Activated CD8-positive, alpha-beta T cell treated with anti-CD3 and anti-CD28 coated beads for 36 hours (primary cell): ENCODE measurements around the gene CDS2. TPM values are rescaled to one million over a fixed set of nuclear protein-coding genes. Genes with fewer than 3 reads are reported as not detected.
A peak's percentile ranks its signal among the peaks of the same experiment; 100 is the strongest.

Source experiments
- ATAC-seq: fragments of 200-7000 bp; cut with Tn5 transposase; one replicate; pipeline ENCODE4 v1.10.0; 2021; ENCODE audit warnings: mild to moderate bottlenecking, moderate library complexity
- CTCF ChIA-PET: fragments of 350-600 bp; sonication (Branson Sonifier 250); formaldehyde crosslinking; loops from one replicate; lab custom pipeline; 2021; ENCODE audit warnings: antibody characterized with exemption; lab: Charles Lee
- POLR2A ChIA-PET: fragments of 350-600 bp; sonication (Branson Sonifier 250); formaldehyde crosslinking; loops from one replicate; lab custom pipeline; 2021; ENCODE audit warnings: antibody characterized with exemption; lab: Charles Lee
- DNase-seq: peaks from one replicate; pipeline ENCODE4 v3.0.0-alpha.2; 2020
- H3K27ac Mint-ChIP-seq: one replicate; pipeline ENCODE4 v1.8.0; 2021; ENCODE audit warnings: mild to moderate bottlenecking, mixed read lengths
- H3K27me3 Mint-ChIP-seq: one replicate; pipeline ENCODE4 v1.8.0; 2021; ENCODE audit warnings: mixed read lengths
- H3K36me3 Mint-ChIP-seq: one replicate; pipeline ENCODE4 v1.8.0; 2021; ENCODE audit warnings: low read depth, mixed read lengths
- H3K4me1 Mint-ChIP-seq: one replicate; pipeline ENCODE4 v1.8.0; 2021; ENCODE audit warnings: low read depth, mixed read lengths
- H3K4me3 Mint-ChIP-seq: one replicate; pipeline ENCODE4 v1.8.0; 2021; ENCODE audit warnings: mild to moderate bottlenecking, moderate library complexity, mixed read lengths
- H3K9me3 Mint-ChIP-seq: one replicate; pipeline ENCODE4 v1.8.0; 2021; ENCODE audit warnings: mixed read lengths
- intact Hi-C: fragments of 100-400 bp; cut with micrococcal nuclease; formaldehyde crosslinking; loops from one replicate; pipeline ENCODE4 v1.10.0; 2022
- total RNA-seq, 2 experiments: library from RNA; stranded (reverse); gene quantifications; one replicate each; pipeline ENCODE4 v1.2.3, GENCODE V29; 2021
- TF ChIP-seq, protein P1 (sequence below): fragments of 200-600 bp; IDR thresholded peaks from one replicate; pipeline ENCODE4 v1.8.0; 2022; ENCODE audit warnings: antibody characterized with exemption, mild to moderate bottlenecking

Gene CDS2
- total RNA-seq, 2 experiments from 2014 or later, result 30.2 to 34.7 TPM

DNA sequence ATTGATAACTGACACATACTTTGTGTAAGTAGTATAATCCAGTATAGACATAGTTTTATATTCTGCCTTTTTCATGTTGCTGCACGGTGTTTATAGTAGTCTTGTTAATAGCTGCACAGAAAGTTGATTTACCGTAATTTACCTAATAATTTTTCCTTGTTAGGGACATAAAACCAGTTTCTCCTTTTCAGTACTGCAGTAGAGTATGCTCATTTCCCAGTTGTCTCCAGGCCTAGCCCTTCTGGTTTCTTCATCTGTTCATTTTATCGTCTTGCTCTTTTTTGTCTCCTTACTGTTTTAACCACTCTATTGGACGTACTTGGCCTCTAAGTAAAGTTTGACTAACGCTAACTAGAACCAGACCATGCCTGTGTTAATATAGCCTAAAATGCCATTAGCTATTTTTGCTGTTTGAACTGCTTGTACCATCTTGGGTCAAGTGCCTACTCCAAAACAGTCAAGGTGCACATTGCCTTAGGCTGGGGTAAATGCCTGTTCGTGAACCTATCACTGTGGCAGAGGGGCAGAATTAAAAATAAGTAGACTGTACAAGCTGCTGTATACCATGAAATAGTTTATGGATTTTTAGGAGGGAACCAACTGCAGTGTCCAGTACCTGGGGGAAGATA lies 34.8 kb downstream of the CDS2 start:
- no peaks in the 10 kb centered on the region for H3K27me3 Mint-ChIP-seq
- H3K27ac Mint-ChIP-seq, result no peak overlapping the region
- peaks cover 49% of the 10 kb centered on the region for H3K4me1 Mint-ChIP-seq
- no peaks in the 10 kb centered on the region for H3K9me3 Mint-ChIP-seq
- peaks cover 2% of the 10 kb centered on the region for H3K36me3 Mint-ChIP-seq
- no peak overlapping the region for H3K4me3 Mint-ChIP-seq
- TF ChIP-seq, protein P1, sequence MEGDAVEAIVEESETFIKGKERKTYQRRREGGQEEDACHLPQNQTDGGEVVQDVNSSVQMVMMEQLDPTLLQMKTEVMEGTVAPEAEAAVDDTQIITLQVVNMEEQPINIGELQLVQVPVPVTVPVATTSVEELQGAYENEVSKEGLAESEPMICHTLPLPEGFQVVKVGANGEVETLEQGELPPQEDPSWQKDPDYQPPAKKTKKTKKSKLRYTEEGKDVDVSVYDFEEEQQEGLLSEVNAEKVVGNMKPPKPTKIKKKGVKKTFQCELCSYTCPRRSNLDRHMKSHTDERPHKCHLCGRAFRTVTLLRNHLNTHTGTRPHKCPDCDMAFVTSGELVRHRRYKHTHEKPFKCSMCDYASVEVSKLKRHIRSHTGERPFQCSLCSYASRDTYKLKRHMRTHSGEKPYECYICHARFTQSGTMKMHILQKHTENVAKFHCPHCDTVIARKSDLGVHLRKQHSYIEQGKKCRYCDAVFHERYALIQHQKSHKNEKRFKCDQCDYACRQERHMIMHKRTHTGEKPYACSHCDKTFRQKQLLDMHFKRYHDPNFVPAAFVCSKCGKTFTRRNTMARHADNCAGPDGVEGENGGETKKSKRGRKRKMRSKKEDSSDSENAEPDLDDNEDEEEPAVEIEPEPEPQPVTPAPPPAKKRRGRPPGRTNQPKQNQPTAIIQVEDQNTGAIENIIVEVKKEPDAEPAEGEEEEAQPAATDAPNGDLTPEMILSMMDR, result no peak
- ChIA-PET POLR2A (no interaction called here), CTCF (interaction anchor here (1.0 kb wide), 1 partner anchor 31 kb away, joined by 4 read pairs; no protein-coding TSS in a partner anchor)
- intact Hi-C loops, result no loop called here
- no peak for DNase-seq
- ATAC-seq, result no peak

- no peak overlapping the region for H3K27ac Mint-ChIP-seq
- CTCF ChIA-PET, result interaction anchor here (1.9 to 2.2 kb wide), 2 partner anchors 27 to 40 kb away, joined by 5 read pairs; no protein-coding TSS in a partner anchor
These were observed 38.1 kb downstream of the CDS2 start for GRCh38 chr20:5164645-5165625.

GRCh38 chr20:5168651-5169396 lies 42.0 kb downstream of the CDS2 start:
- Mint-ChIP-seq H3K4me3 (no peak overlapping the region), H3K36me3 (no peaks in the 10 kb centered on the region), H3K9me3 (no peaks in the 10 kb centered on the region), H3K27me3 (no peaks in the 10 kb centered on the region), H3K27ac (peak overlapping the region; percentile 76), H3K4me1 (peaks cover 64% of the 10 kb centered on the region)
- DNase-seq, result no peak
- intact Hi-C loops, result no loop called here
- CTCF ChIA-PET, result interaction anchor here (0.6 to 2.5 kb wide), 7 partner anchors 10 to 280 kb away, joined by 3 to 10 read pairs (median 3); no protein-coding TSS in a partner anchor
- POLR2A ChIA-PET, result interaction anchor here (1.0 to 1.2 kb wide), 4 partner anchors 11 to 50 kb away, joined by 3 to 6 read pairs (median 4); partner anchors contain the start of genes CDS2 and PCNA
- TF ChIP-seq, protein P1, result no peak
- peak; percentile 49 for ATAC-seq

More at GRCh38 chr20:5164645-5165625, 38.1 kb downstream of the CDS2 start:
- POLR2A ChIA-PET, result interaction anchor here (1.4 kb wide), 1 partner anchor 11 kb away, joined by 3 read pairs; no protein-coding TSS in a partner anchor
- Mint-ChIP-seq H3K9me3 (no peaks in the 10 kb centered on the region), H3K4me1 (peaks cover 67% of the 10 kb centered on the region), H3K4me3 (no peak overlapping the region), H3K27me3 (no peaks in the 10 kb centered on the region), H3K36me3 (peaks cover 2% of the 10 kb centered on the region)
- no peak for ATAC-seq
- TF ChIP-seq, protein P1, result no peak
- intact Hi-C loops, result no loop called here
- no peak for DNase-seq

- peaks cover 56% of the 10 kb centered on the region for H3K4me1 Mint-ChIP-seq
These were observed 43.5 kb downstream of the CDS2 start for GRCh38 chr20:5170341-5170740.

More at GRCh38 chr20:5170341-5170740, 43.5 kb downstream of the CDS2 start:
- H3K27ac Mint-ChIP-seq, result no peak overlapping the region
- H3K27me3 Mint-ChIP-seq, result no peaks in the 10 kb centered on the region
- no peak for DNase-seq
- intact Hi-C loops, result no loop called here
- CTCF ChIA-PET, result interaction anchor here (1.2 to 2.5 kb wide), 3 partner anchors 22 to 214 kb away, joined by 4 to 10 read pairs (median 6); no protein-coding TSS in a partner anchor
- ATAC-seq, result no peak
- H3K36me3 Mint-ChIP-seq, result peaks cover 5% of the 10 kb centered on the region
- no peaks in the 10 kb centered on the region for H3K9me3 Mint-ChIP-seq
- POLR2A ChIA-PET, result no interaction called here
- TF ChIP-seq, protein P1, result no peak
- no peak overlapping the region for H3K4me3 Mint-ChIP-seq
